Gastrocnemius medialis (tissue), 4 donors: ENCODE results near the gene ROR2. TPM values are rescaled to one million over a fixed set of nuclear protein-coding genes. Genes with fewer than 3 reads are reported as not detected.

Experiments
- ATAC-seq, 2 donors: fragments of 150-250 bp; one replicate each; pipeline ENCODE4 v1.9.1; 2016
- DNase-seq, 2 donors: peaks; one replicate each; pipeline ENCODE4 v3.0.0-alpha.2; 2019
- H3K27ac ChIP-seq, 4 donors: fragments of 200-600 bp; sonication (generic); 1 replicate in 1 of 4; 2 replicates in 3 of 4; pipeline ENCODE4 v1.5.1; 2016 to 2018; ENCODE audit warnings: mild to moderate bottlenecking in 2 of 4, moderate library complexity in 1 of 4
- H3K27me3 ChIP-seq, 3 donors: fragments of 200-600 bp; sonication (generic) in 2 of 3; 1 replicate in 1 of 3; 2 replicates in 2 of 3; pipeline versions ENCODE4 v1.5.1 to v1.6.0; 2016 to 2019; ENCODE audit warnings: mild to moderate bottlenecking in 1 of 3, moderate library complexity in 1 of 3
- H3K36me3 ChIP-seq, 2 donors: fragments of 200-600 bp; sonication (generic) in 1 of 2; one replicate each; pipeline ENCODE4 v1.5.1; 2017 to 2018
- H3K4me1 ChIP-seq, 2 donors: fragments of 200-600 bp; sonication (generic) in 1 of 2; one replicate each; pipeline ENCODE4 v1.5.1; 2016 to 2017; ENCODE audit warnings: mild to moderate bottlenecking in 2 of 2
- H3K4me3 ChIP-seq, 4 donors: fragments of 200-600 bp; sonication (generic) in 3 of 4; 1 replicate in 1 of 4; 2 replicates in 3 of 4; pipeline ENCODE4 v1.5.1; 2016 to 2019; ENCODE audit warnings: mild to moderate bottlenecking in 2 of 4
- H3K9me3 ChIP-seq, 3 donors: fragments of 200-600 bp; sonication (generic) in 2 of 3; 1 replicate in 1 of 3; 2 replicates in 2 of 3; pipeline ENCODE4 v1.5.1; 2016 to 2019
- POLR2A ChIP-seq, 2 donors: fragments of 450-650 bp; IDR thresholded peaks; one replicate each; pipeline ENCODE4 v1.6.1; 2017; ENCODE audit warnings: antibody characterized with exemption in 2 of 2, mild to moderate bottlenecking in 2 of 2, moderate library complexity in 2 of 2
- in situ Hi-C, 4 donors: fragments of 200-750 bp; cut with MboI; loops; one replicate each; pipeline versions ENCODE4 v1.15.0 to v1.8.0; 2017; ENCODE audit warnings: low sequenced_read_pairs in 4 of 4
- intact Hi-C: fragments of 100-400 bp; cut with DNase I; formaldehyde crosslinking; loops from one replicate; pipeline ENCODE4 v1.15.1; 2023; ENCODE audit warnings: low total_unique reads
- total RNA-seq, 4 donors: library from RNA; depleted of rRNA; stranded (reverse); fragments of >200 nt; gene quantifications; one replicate each; pipeline versions ENCODE4 v1.1.0 to v1.2.3, GENCODE V29; 2016
- TF ChIP-seq, protein P1 (sequence below), 5 experiments: fragments of 450-650 bp in 3 of 5; fragments of 200-600 bp in 2 of 5; sonication (generic) in 2 of 5; IDR thresholded peaks in 4 of 5; conservative IDR thresholded peaks in 1 of 5; 1 replicate in 4 of 5; 2 replicates in 1 of 5; pipeline ENCODE4 v1.5.1; 2016 to 2019; ENCODE audit warnings: antibody characterized with exemption in 5 of 5, mild to moderate bottlenecking in 3 of 5, moderate library complexity in 3 of 5

ROR2 gene
- total RNA-seq, 4 donors from 2014 or later, result 0.15 to 1.2 (median 0.61) TPM

DNA sequence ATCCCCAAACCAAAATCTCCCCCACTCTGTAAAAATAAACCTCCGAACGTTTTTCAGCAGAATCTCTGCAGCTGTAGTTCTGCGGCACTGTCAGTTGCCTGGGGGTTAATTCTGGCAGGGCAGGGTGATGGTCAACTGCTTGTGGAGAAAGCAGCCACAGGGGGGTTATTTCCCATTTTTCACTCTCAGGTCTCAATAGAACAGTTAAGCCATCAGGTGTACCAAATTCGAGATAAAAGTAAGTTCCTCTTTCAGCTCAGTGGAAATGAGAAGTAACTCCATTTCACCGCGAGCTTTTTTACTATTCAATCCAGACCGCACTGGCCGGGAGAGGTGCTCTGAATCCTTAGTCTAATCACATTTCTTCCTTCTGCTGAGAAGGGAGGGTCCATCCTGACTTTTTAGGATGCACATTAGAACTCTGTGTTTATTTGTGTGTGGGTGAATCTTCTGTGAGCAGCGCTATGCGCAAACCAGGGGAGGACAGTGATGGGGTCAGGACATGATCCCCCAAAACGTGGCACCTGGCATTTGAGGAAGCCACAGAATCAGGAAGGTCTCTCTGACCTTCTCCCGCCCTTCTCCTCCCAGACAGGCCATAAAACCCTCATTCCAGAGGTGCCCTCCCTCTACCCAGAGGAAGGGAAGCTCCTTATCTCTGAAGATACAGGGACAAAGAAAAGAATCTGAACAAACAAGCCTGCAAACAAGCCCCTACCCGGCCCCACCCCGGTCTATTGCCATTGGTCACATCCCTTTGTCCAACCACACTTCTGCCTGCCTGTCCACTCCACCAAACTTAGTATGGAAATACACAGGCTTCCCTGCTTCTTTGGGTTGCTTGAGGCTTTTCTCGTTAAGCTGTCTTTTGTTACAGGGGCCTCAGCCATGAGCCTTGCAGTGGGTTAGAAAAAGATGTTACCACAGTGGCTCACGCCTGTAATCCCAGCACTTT lies 229.0 kb downstream of the ROR2 start:
- Histone ChIP-seq H3K4me3 (no peak overlapping the region), H3K9me3 (no peaks in the 10 kb centered on the region), H3K27ac (no peak overlapping the region), H3K4me1 (no peaks in the 10 kb centered on the region), H3K36me3 (no peaks in the 10 kb centered on the region), H3K27me3 (peaks cover 0 to 8% (median 8%) of the 10 kb centered on the region in 3 donors)
- TF ChIP-seq, protein P1, sequence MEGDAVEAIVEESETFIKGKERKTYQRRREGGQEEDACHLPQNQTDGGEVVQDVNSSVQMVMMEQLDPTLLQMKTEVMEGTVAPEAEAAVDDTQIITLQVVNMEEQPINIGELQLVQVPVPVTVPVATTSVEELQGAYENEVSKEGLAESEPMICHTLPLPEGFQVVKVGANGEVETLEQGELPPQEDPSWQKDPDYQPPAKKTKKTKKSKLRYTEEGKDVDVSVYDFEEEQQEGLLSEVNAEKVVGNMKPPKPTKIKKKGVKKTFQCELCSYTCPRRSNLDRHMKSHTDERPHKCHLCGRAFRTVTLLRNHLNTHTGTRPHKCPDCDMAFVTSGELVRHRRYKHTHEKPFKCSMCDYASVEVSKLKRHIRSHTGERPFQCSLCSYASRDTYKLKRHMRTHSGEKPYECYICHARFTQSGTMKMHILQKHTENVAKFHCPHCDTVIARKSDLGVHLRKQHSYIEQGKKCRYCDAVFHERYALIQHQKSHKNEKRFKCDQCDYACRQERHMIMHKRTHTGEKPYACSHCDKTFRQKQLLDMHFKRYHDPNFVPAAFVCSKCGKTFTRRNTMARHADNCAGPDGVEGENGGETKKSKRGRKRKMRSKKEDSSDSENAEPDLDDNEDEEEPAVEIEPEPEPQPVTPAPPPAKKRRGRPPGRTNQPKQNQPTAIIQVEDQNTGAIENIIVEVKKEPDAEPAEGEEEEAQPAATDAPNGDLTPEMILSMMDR (IDR thresholded peaks at IDR 0.05 in 4 of 5, conservative IDR thresholded peaks at IDR 0.05 in 1 of 5), result no peak
- TF ChIP-seq POLR2A (IDR thresholded peaks at IDR 0.05), result no peak
- intact Hi-C loops (no loop called here), in situ Hi-C loops (loop anchor here in 1 of 4 donors (10.0 kb wide), 1 partner anchor 806 kb away; no protein-coding TSS in a partner anchor)
- DNase-seq (no peak), ATAC-seq (no peak)

DNA sequence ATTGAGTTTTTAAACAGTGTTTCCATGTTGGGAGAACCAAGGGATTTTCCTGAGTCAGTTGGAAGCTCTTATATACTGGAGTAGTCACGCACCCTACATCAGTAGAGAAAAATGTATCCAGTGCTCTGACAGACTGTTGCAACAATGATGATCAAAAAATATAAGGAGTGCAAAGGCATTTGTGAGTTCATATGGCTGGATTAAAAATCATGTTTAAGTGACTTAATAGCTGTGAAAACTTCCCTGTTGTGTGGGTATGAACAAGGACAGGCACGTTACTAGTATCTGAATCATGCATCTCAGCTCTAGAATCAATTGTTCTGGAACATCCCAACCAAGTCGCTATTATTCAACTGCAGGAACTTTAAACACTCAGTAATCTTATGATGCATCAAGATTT lies 229.7 kb downstream of the ROR2 start:
- Histone ChIP-seq H3K4me3 (no peak overlapping the region), H3K36me3 (no peaks in the 10 kb centered on the region), H3K9me3 (no peaks in the 10 kb centered on the region), H3K27ac (no peak overlapping the region), H3K4me1 (no peaks in the 10 kb centered on the region), H3K27me3 (peaks cover 0 to 8% (median 8%) of the 10 kb centered on the region in 3 donors)
- in situ Hi-C loops (loop anchor here in 1 of 4 donors (10.0 kb wide), 1 partner anchor 806 kb away; no protein-coding TSS in a partner anchor), intact Hi-C loops (no loop called here)
- DNase-seq (no peak), ATAC-seq (no peak)
- TF ChIP-seq POLR2A (IDR thresholded peaks at IDR 0.05), result no peak
- TF ChIP-seq, protein P1 (IDR thresholded peaks at IDR 0.05 in 4 of 5, conservative IDR thresholded peaks at IDR 0.05 in 1 of 5), result no peak

DNA sequence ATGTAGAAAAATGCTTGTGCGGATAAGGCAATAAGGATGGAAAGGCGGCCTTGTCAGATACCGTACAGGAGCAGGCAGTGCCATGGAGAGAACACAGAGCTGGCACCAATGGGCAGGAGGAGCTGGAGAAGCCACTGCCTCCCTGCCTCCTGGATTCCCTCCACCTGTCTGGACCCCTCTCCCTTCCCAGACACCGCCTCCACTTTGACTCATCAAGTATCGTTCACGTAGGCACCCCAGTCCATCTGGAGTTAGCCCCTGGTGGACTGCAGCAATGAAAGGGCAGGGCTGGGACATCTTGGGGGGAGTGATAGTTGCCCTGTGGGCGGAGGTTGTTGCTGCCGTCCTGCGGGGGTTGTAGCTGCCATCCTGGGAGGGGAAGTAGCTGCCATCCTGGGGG lies 232.0 kb downstream of the ROR2 start:
- Histone ChIP-seq H3K27me3 (peaks cover 15 to 23% (median 23%) of the 10 kb centered on the region in 3 donors), H3K4me3 (no peak overlapping the region), H3K27ac (no peak overlapping the region), H3K36me3 (no peaks in the 10 kb centered on the region), H3K4me1 (no peaks in the 10 kb centered on the region), H3K9me3 (no peaks in the 10 kb centered on the region)
- intact Hi-C loops, result no loop called here
- no peak for DNase-seq
- ATAC-seq, result no peak
- TF ChIP-seq POLR2A (IDR thresholded peaks at IDR 0.05), result no peak
- TF ChIP-seq, protein P1 (IDR thresholded peaks at IDR 0.05 in 4 of 5, conservative IDR thresholded peaks at IDR 0.05 in 1 of 5), result no peak
- in situ Hi-C loops, result no loop called here

DNA sequence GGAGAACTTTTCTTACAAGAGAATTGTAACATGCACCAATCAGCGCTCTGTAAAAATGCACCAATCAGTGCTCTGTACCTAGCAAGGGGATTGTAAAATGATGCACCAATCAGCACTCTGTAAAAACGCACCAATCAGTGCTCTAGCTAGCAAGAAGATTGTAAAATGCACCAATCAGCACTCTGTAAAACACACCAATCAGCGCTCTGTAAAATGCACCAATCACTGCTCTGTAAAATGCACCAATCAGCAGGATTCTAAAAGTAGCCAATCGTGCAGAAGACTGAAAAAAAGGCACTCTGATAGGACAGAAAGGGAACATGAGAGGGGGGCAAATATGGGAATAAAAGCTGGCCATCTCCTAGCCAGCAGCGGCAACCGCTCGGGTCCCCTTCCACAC lies 233.2 kb downstream of the ROR2 start:
- H3K36me3 ChIP-seq, result no peaks in the 10 kb centered on the region
- no peak for TF ChIP-seq POLR2A (IDR thresholded peaks at IDR 0.05)
- TF ChIP-seq, protein P1 (IDR thresholded peaks at IDR 0.05 in 4 of 5, conservative IDR thresholded peaks at IDR 0.05 in 1 of 5), result no peak
- DNase-seq (no peak), ATAC-seq (no peak)
- no peaks in the 10 kb centered on the region for H3K9me3 ChIP-seq
- no peaks in the 10 kb centered on the region for H3K4me1 ChIP-seq
- H3K4me3 ChIP-seq, result no peak overlapping the region
- H3K27ac ChIP-seq, result no peak overlapping the region
- in situ Hi-C loops, result no loop called here
- peaks cover 15 to 23% (median 23%) of the 10 kb centered on the region in 3 donors for H3K27me3 ChIP-seq
- intact Hi-C loops, result no loop called here
